Measurements from ENCODE around the gene ARMC5. TPM values are rescaled to one million over a fixed set of nuclear protein-coding genes. Genes with fewer than 3 reads are reported as not detected.

ARMC5 gene
- total RNA-seq, 4 donors from 2014 or later, result 6.6 to 11.6 (median 9.1) TPM

DNA sequence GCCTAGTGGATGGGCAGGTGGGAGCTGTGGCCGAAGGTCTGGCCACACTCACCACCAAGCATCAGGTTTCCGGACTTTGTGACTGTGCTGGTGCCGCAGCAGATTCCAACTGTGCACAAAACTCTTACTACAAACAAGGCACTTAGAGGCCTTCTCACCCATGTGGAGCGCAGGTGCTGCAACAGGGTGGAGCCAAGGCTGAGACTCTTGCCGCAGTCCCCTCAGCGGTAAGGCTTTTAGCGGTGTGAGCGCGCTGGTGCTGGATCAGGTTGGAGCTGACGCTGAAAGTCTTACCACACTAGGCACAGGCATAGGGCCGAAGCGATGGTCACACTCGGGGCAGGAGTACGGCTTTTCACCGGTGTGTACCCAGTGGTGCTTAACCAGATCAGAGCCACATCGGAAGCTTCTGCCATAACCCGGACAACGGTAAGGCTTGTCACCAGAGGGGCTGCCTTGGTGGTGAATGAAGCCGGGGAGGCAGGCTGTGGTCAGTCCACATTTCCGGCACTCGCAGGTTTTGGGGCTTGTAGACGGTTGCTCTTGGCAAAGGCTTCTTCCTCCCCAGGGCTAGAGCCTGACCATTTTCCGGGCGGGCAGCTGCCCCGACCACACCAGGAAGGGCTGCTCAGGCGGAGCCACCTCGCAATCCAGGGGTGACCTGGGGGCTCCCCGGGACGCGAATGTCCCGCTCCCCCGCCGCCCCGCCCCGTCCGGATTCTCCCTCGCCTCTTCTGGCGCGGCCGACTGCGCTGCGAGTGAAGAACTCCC is 1.0 kb upstream of the ARMC5 start:
- H3K9me3 ChIP-seq, result no peaks in the 10 kb centered on the region
- 2 to 4% methylated on average over 23 to 30 of the region's 42 CpGs for WGBS, 2 donors
- TF ChIP-seq EP300 (IDR thresholded peaks at IDR 0.05) (no peak), POLR2A (IDR thresholded peaks at IDR 0.05) (no peak)
- TF ChIP-seq, protein P1, sequence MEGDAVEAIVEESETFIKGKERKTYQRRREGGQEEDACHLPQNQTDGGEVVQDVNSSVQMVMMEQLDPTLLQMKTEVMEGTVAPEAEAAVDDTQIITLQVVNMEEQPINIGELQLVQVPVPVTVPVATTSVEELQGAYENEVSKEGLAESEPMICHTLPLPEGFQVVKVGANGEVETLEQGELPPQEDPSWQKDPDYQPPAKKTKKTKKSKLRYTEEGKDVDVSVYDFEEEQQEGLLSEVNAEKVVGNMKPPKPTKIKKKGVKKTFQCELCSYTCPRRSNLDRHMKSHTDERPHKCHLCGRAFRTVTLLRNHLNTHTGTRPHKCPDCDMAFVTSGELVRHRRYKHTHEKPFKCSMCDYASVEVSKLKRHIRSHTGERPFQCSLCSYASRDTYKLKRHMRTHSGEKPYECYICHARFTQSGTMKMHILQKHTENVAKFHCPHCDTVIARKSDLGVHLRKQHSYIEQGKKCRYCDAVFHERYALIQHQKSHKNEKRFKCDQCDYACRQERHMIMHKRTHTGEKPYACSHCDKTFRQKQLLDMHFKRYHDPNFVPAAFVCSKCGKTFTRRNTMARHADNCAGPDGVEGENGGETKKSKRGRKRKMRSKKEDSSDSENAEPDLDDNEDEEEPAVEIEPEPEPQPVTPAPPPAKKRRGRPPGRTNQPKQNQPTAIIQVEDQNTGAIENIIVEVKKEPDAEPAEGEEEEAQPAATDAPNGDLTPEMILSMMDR (IDR thresholded peaks at IDR 0.05), result no peak
- DNase-seq (ENCODE audit: low spot score in 2 of 2), result no peak
- H3K27me3 ChIP-seq, result no peaks in the 10 kb centered on the region
- H3K4me3 ChIP-seq, result peak overlapping the region; percentile 75 to 97 (median 86)
- H3K4me1 ChIP-seq, result peaks cover 0 to 66% (median 37%) of the 10 kb centered on the region in 4 donors
- peak overlapping the region; percentile 97 to 100 (median 100) for H3K27ac ChIP-seq
- H3K36me3 ChIP-seq, result peaks cover 0 to 25% (median 0%) of the 10 kb centered on the region in 3 donors

DNA sequence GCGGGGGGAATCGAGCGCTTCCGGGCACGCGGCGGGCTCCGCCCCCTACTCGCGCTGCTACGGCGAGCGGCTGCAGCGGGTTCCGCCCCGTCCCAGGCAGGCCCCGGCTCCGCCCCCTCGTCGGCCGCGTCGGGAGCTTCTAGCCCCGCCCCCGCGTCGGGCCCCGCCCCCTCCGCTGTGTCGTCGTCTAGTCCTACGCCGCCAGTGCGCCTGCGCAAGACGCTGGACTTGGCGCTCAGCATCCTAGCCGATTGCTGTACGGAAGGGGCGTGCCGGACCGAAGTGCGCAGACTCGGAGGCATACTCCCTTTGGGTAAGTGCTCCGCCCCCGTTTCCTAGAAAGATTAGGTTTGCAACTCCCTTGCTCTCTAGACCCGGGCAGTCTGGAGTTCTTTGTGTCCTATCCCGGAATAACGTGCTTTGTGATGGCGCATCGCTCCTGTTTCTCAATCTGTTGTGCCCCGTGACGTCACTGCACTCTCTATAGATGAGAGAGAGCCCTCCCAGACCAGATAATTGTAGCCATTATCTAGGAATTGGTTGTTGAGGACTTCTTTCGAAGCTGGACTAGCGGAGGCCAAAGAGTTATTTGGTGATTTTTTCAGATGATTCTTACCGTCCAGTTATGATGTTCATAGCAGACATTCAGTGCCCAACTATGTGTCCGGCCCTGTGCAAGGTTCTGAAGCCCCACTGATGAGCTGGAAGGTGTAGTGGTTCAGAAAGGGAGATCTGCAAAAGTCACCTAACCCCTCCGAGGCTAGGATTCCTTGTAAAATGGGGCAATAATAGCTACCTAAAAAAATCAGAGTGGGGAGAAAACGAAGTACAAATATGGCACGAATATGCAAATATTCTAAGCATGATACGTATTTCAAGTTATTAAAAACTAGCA is 633 bp downstream of the ARMC5 start:
- H3K27ac ChIP-seq, result peak overlapping the region; percentile 97 to 100 (median 100)
- H3K36me3 ChIP-seq, result peaks cover 0 to 42% (median 0%) of the 10 kb centered on the region in 3 donors
- no peaks in the 10 kb centered on the region for H3K27me3 ChIP-seq
- 4 to 5% methylated on average over 15 to 27 of the region's 61 CpGs for WGBS, 2 donors
- TF ChIP-seq, protein P1 (IDR thresholded peaks at IDR 0.05), result peak in 1 of 5 experiments; percentile 17
- peak; percentile 30 to 90 for TF ChIP-seq EP300 (IDR thresholded peaks at IDR 0.05)
- peak in 1 of 2 donors; percentile 2 for TF ChIP-seq POLR2A (IDR thresholded peaks at IDR 0.05)
- DNase-seq (ENCODE audit: low spot score in 2 of 2), result peak; percentile 99 to 100
- H3K4me1 ChIP-seq, result peaks cover 0 to 50% (median 22%) of the 10 kb centered on the region in 4 donors
- H3K9me3 ChIP-seq, result no peaks in the 10 kb centered on the region
- peak overlapping the region; percentile 75 to 97 (median 86) for H3K4me3 ChIP-seq

DNA sequence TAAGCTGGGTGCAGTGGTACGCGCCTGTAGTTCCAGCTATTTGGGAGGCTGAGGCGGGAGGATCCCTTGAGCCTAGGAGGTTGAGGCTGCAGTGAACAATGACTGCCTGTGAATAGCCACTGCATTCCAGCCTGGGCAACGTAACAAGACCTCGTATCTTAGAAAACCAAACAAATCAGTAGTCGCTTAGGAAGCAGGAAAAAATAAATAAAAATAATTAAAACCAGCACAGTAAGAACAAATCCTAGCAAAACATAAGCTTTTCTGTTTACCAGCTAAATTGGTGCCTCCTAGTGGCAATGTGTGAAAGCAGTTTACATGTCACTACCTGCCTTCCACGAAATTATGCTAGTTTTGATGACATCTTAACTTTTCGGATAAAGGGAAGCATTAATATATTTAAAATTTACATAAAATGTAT is 1.3 kb downstream of the ARMC5 start:
- peak overlapping the region in 3 of 4 donors; percentile 85 to 100 (median 97) for H3K27ac ChIP-seq
- H3K4me3 ChIP-seq, result peak overlapping the region in 3 of 4 donors; percentile 19 to 97 (median 76)
- no peak for TF ChIP-seq EP300 (IDR thresholded peaks at IDR 0.05)
- TF ChIP-seq, protein P1 (IDR thresholded peaks at IDR 0.05), result peak; percentile 25 to 59 (median 37)
- H3K27me3 ChIP-seq, result no peaks in the 10 kb centered on the region
- peaks cover 0 to 43% (median 20%) of the 10 kb centered on the region in 4 donors for H3K4me1 ChIP-seq
- DNase-seq (ENCODE audit: low spot score in 2 of 2), result no peak
- 42 to 44% methylated on average over 8 of the region's 8 CpGs for WGBS, 2 donors
- peaks cover 0 to 48% (median 0%) of the 10 kb centered on the region in 3 donors for H3K36me3 ChIP-seq
- no peaks in the 10 kb centered on the region for H3K9me3 ChIP-seq

DNA sequence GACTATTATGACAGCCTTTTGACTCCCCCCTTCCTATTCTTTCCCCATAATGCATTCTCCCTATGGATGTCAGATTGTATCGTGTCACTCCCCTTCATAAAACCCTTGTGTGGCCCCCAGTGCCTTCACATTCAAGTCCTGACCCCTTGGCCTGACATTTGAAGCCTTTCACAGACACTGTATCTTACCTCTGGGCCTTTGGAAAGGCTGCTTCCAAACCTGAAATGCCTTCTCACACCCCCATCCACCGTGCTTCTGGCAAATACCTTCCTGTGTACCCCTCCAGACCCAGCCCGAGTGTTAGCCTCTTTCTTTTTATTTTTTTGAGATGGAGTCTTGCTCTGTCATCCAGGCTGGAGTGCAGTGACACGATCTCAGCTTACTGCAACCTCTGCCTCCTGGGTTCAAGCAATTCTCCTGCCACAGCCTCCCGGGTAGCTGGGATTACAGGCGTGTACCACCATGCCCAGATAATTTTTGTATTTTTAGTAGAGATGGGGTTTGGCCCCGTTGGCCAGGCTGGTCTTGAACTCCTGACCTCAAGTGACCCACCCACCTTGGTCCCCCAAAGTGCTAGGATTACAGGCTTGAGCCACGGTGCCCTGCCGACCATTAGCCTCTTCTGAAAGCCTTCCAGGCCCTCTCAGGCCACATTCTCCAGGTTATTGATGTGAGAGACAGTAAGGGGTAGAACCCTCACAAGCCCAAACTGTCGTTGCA is 2.1 kb downstream of the ARMC5 start:
- 87% methylated on average over 10 of the region's 10 CpGs for WGBS, 2 donors
- DNase-seq (ENCODE audit: low spot score in 2 of 2), result no peak
- no peak overlapping the region for H3K4me3 ChIP-seq
- H3K36me3 ChIP-seq, result peaks cover 0 to 55% (median 0%) of the 10 kb centered on the region in 3 donors
- TF ChIP-seq EP300 (IDR thresholded peaks at IDR 0.05) (no peak), POLR2A (IDR thresholded peaks at IDR 0.05) (no peak)
- TF ChIP-seq, protein P1 (IDR thresholded peaks at IDR 0.05), result no peak
- peaks cover 0 to 36% (median 19%) of the 10 kb centered on the region in 4 donors for H3K4me1 ChIP-seq
- peak overlapping the region in 1 of 4 donors; percentile 85 for H3K27ac ChIP-seq
- no peaks in the 10 kb centered on the region for H3K9me3 ChIP-seq
- H3K27me3 ChIP-seq, result no peaks in the 10 kb centered on the region
